HG03558 (cell line): ENCODE data around the gene RUNX1.

Experiments
- ATAC-seq: cut with Tn5 transposase; IDR thresholded peaks from one replicate; pipeline ENCODE4 v1.9.1; 2021; ENCODE audit warnings: moderate number of reproducible peaks; ENCODE audit not compliant: unreplicated experiment; ENCODE audit errors: extremely low read depth

RUNX1 gene

GRCh38 chr21:35063428-35064172 lies 14.5 kb upstream of the RUNX1 start:
- no peak for ATAC-seq

GRCh38 chr21:35062016-35062415 lies 12.9 kb upstream of the RUNX1 start:
- ATAC-seq, result no peak

GRCh38 chr21:35059742-35060141 lies 10.6 kb upstream of the RUNX1 start:
- no peak for ATAC-seq

GRCh38 chr21:35058058-35058457 lies 9.0 kb upstream of the RUNX1 start:
- no peak for ATAC-seq

GRCh38 chr21:35057428-35057827 lies 8.3 kb upstream of the RUNX1 start:
- ATAC-seq, result no peak

- no peak for ATAC-seq
Measured at GRCh38 chr21:35053356-35054096, 4.4 kb upstream of the RUNX1 start.

GRCh38 chr21:35052801-35053200 lies 3.7 kb upstream of the RUNX1 start:
- no peak for ATAC-seq

- no peak for ATAC-seq
Measured at GRCh38 chr21:35051287-35051818, 2.3 kb upstream of the RUNX1 start.

- ATAC-seq, result no peak
Measured at GRCh38 chr21:35050348-35051286, 1.5 kb upstream of the RUNX1 start.

GRCh38 chr21:35048183-35048601 lies 910 bp downstream of the RUNX1 start:
- no peak for ATAC-seq

- ATAC-seq, result no peak
Measured at GRCh38 chr21:35046880-35047229, 2.2 kb downstream of the RUNX1 start.

- ATAC-seq, result no peak
Measured at GRCh38 chr21:35046263-35046624, 2.9 kb downstream of the RUNX1 start.

- ATAC-seq, result no peak
Measured at GRCh38 chr21:35045542-35046262, 3.4 kb downstream of the RUNX1 start.

GRCh38 chr21:35044770-35045541 lies 4.1 kb downstream of the RUNX1 start:
- no peak for ATAC-seq

- no peak for ATAC-seq
Measured at GRCh38 chr21:35044128-35044527, 5.0 kb downstream of the RUNX1 start.

GRCh38 chr21:35043549-35043948 lies 5.6 kb downstream of the RUNX1 start:
- no peak for ATAC-seq

- ATAC-seq, result no peak
Measured at GRCh38 chr21:35042836-35043235, 6.3 kb downstream of the RUNX1 start.

GRCh38 chr21:35041881-35042280 lies 7.2 kb downstream of the RUNX1 start:
- ATAC-seq, result no peak

- no peak for ATAC-seq
Measured at GRCh38 chr21:35041122-35041521, 8.0 kb downstream of the RUNX1 start.
